A549 (cell line): Measurements from ENCODE around the gene SEPTIN2. TPM values are rescaled to one million over a fixed set of nuclear protein-coding genes. Genes with fewer than 3 reads are reported as not detected.

Experiments used
- ATAC-seq, 2 experiments: fragments of 200-7000 bp in 1 of 2; fragments of >200 bp in 1 of 2; cut with Nextera tagmentation in 1 of 2; cut with Tn5 transposase in 1 of 2; 3 replicates each; pipeline versions ENCODE4 v1.8.0 to v1.9.1; 2018 to 2020; ENCODE audit warnings: mild to moderate bottlenecking in 1 of 2, moderate library complexity in 1 of 2
- CTCF ChIA-PET: fragments of 300-600 bp; sonication (Branson Sonifier 250); formaldehyde crosslinking; extraction: SDS; loops from one replicate; lab custom pipeline; 2021; ENCODE audit warnings: antibody characterized with exemption, inconsistent platforms; lab: Yijun Ruan, JAX
- POLR2A ChIA-PET: fragments of 350-600 bp; formaldehyde crosslinking; extraction: SDS; loops from one replicate; lab custom pipeline; 2021; ENCODE audit warnings: antibody characterized with exemption, inconsistent platforms; lab: Yijun Ruan, JAX
- DNase-seq, 2 experiments: peaks; one replicate each; pipeline versions ENCODE4 v3.0.0 to v3.0.0-alpha.2; 2011 to 2016; ENCODE audit warnings: low read depth in 1 of 2, low spot score in 1 of 2
- FAIRE-seq: peaks from 2 replicates; lab custom pipeline; 2011; peaks lifted over from hg19 to GRCh38; lab: Jason Lieb, UNC
- H3K27ac ChIP-seq, 2 experiments: fragments of >200 bp; sonication (Bioruptor Twin); formaldehyde crosslinking; 3 replicates each; pipeline ENCODE4 v1.5.1; 2016 to 2017
- H3K4me1 ChIP-seq: fragments of >200 bp; sonication (Bioruptor Twin); formaldehyde crosslinking; 3 replicates; pipeline ENCODE4 v1.6.1; 2016
- H3K4me2 ChIP-seq: fragments of >200 bp; sonication (Bioruptor Twin); formaldehyde crosslinking; 3 replicates; pipeline ENCODE4 v1.6.1; 2016
- H3K4me3 ChIP-seq: fragments of >200 bp; sonication (Bioruptor Twin); formaldehyde crosslinking; 3 replicates; pipeline ENCODE4 v1.5.1; 2016
- H3K9me3 ChIP-seq: fragments of >200 bp; sonication (Bioruptor Twin); formaldehyde crosslinking; 3 replicates; pipeline ENCODE4 v1.6.1; 2016
- BCL3 ChIP-seq: fragments of >200 bp; sonication (Bioruptor Twin); formaldehyde crosslinking; IDR thresholded peaks from 3 replicates; pipeline ENCODE4 v1.6.1; 2016
- CBX8 ChIP-seq: fragments of 200-600 bp; sonication (generic); IDR thresholded peaks from 2 replicates; pipeline ENCODE4 v1.6.1; 2016
- CHD2 ChIP-seq: fragments of 150-350 bp; IDR thresholded peaks from 2 replicates; pipeline ENCODE4 v1.6.1; 2014; ENCODE audit warnings: low read length; ENCODE audit not compliant: partially characterized antibody
- CTCF ChIP-seq: fragments of >200 bp; sonication (Bioruptor Twin); formaldehyde crosslinking; IDR thresholded peaks from 3 replicates; pipeline ENCODE4 v1.5.1; 2016
- EHF ChIP-seq: fragments of 250-450 bp; sonication (Bioruptor Pico); IDR thresholded peaks from 2 replicates; pipeline ENCODE4 v1.5.0; 2020; ENCODE audit warnings: mild to moderate bottlenecking
- EHMT2 ChIP-seq: fragments of 200-600 bp; sonication (generic); IDR thresholded peaks from 2 replicates; pipeline ENCODE4 v1.6.1; 2016; ENCODE audit warnings: antibody characterized with exemption, low read depth, mild to moderate bottlenecking, moderate library complexity
- ELK1 ChIP-seq: fragments of 150-350 bp; IDR thresholded peaks from 2 replicates; pipeline ENCODE4 v1.6.1; 2014; ENCODE audit warnings: low read depth, mild to moderate bottlenecking, low read length
- EP300 ChIP-seq, 2 experiments: fragments of >200 bp; sonication (Bioruptor Twin); formaldehyde crosslinking; IDR thresholded peaks; 2 replicates in 1 of 2; 3 replicates in 1 of 2; pipeline ENCODE4 v1.6.1; 2016 to 2017
- ESRRA ChIP-seq: fragments of 150-350 bp; IDR thresholded peaks from 2 replicates; pipeline ENCODE4 v1.6.1; 2014; ENCODE audit warnings: mild to moderate bottlenecking, low read length, borderline replicate concordance
- FOSB ChIP-seq: fragments of 250-450 bp; sonication (Bioruptor Pico); IDR thresholded peaks from 2 replicates; pipeline ENCODE4 v1.5.0; 2020; ENCODE audit warnings: mild to moderate bottlenecking, moderate library complexity
- FOSL2 ChIP-seq, 2 experiments: fragments of 450-650 bp in 1 of 2; fragments of >200 bp in 1 of 2; sonication (Bioruptor Twin) in 1 of 2; formaldehyde crosslinking; IDR thresholded peaks; 2 replicates each; pipeline versions ENCODE4 v1.5.0 to v1.6.1; 2016 to 2020; ENCODE audit warnings: mild to moderate bottlenecking in 1 of 2, moderate library complexity in 1 of 2
- FOXS1 ChIP-seq: fragments of 250-450 bp; sonication (Bioruptor Pico); IDR thresholded peaks from 2 replicates; pipeline ENCODE4 v1.5.0; 2020; ENCODE audit warnings: mild to moderate bottlenecking, moderate library complexity
- GATA3 ChIP-seq: IDR thresholded peaks from 2 replicates; pipeline ENCODE4 v1.6.1; 2012; ENCODE audit warnings: borderline replicate concordance
- HDAC2 ChIP-seq: fragments of 200-600 bp; sonication (generic); IDR thresholded peaks from 2 replicates; pipeline ENCODE4 v1.6.1; 2016
- HEYL ChIP-seq: fragments of 250-450 bp; sonication (Bioruptor Pico); IDR thresholded peaks from 2 replicates; pipeline ENCODE4 v1.8.0; 2021; ENCODE audit warnings: mild to moderate bottlenecking, moderate library complexity
- JUN ChIP-seq, 2 experiments: fragments of >200 bp; sonication (Bioruptor Twin); formaldehyde crosslinking; IDR thresholded peaks; 2 replicates in 1 of 2; 3 replicates in 1 of 2; pipeline ENCODE4 v1.6.1; 2016 to 2017
- JUNB ChIP-seq: fragments of >200 bp; sonication (Bioruptor Twin); formaldehyde crosslinking; IDR thresholded peaks from 2 replicates; pipeline ENCODE4 v1.6.1; 2016
- KDM5A ChIP-seq: fragments of 200-600 bp; sonication (generic); IDR thresholded peaks from 2 replicates; pipeline ENCODE4 v1.6.1; 2016; ENCODE audit warnings: antibody characterized with exemption, mild to moderate bottlenecking
- MAX ChIP-seq: IDR thresholded peaks from 2 replicates; pipeline ENCODE4 v1.6.1; 2012
- MAZ ChIP-seq: fragments of 150-350 bp; IDR thresholded peaks from 2 replicates; pipeline ENCODE4 v1.6.1; 2014; ENCODE audit warnings: antibody characterized with exemption, low read depth, low read length, borderline replicate concordance
- MYC ChIP-seq: IDR thresholded peaks from 2 replicates; pipeline ENCODE4 v1.6.1; 2012; ENCODE audit warnings: mild to moderate bottlenecking, inconsistent platforms, low read length, improper control_type of control experiment, borderline replicate concordance
- NFE2L2 ChIP-seq: fragments of 150-350 bp; conservative IDR thresholded peaks from 2 replicates; pipeline ENCODE4 v1.6.1; 2014; ENCODE audit warnings: low read length
- NPAS2 ChIP-seq: fragments of 250-450 bp; sonication (Bioruptor Pico); IDR thresholded peaks from 2 replicates; pipeline ENCODE4 v1.8.0; 2022; ENCODE audit warnings: mild to moderate bottlenecking, moderate library complexity, borderline replicate concordance
- NR3C1 ChIP-seq: fragments of >200 bp; sonication (Bioruptor Twin); formaldehyde crosslinking; IDR thresholded peaks from 3 replicates; pipeline ENCODE4 v1.6.1; 2017
- POLR2A ChIP-seq: IDR thresholded peaks from 2 replicates; pipeline ENCODE4 v1.6.1; 2012; ENCODE audit warnings: mild to moderate bottlenecking, low read length
- RAD21 ChIP-seq, 2 experiments: fragments of >200 bp in 1 of 2; sonication (Bioruptor Twin) in 1 of 2; formaldehyde crosslinking in 1 of 2; IDR thresholded peaks in 1 of 2; conservative IDR thresholded peaks in 1 of 2; 2 replicates in 1 of 2; 3 replicates in 1 of 2; pipeline ENCODE4 v1.6.1; 2012 to 2018; ENCODE audit warnings: inconsistent platforms in 1 of 2
- RCOR1 ChIP-seq: fragments of 150-350 bp; IDR thresholded peaks from 2 replicates; pipeline ENCODE4 v1.6.1; 2014; ENCODE audit warnings: antibody characterized with exemption, low read length, low read depth
- RFX5 ChIP-seq: fragments of 450-650 bp; IDR thresholded peaks from 2 replicates; pipeline ENCODE4 v1.7.1; 2014; ENCODE audit warnings: antibody characterized with exemption, mild to moderate bottlenecking, moderate library complexity
- SMC3 ChIP-seq: fragments of >200 bp; sonication (Bioruptor Twin); formaldehyde crosslinking; IDR thresholded peaks from 3 replicates; pipeline ENCODE4 v1.6.1; 2018; ENCODE audit warnings: inconsistent platforms
- ZFP36 ChIP-seq: fragments of 450-650 bp; IDR thresholded peaks from 2 replicates; pipeline ENCODE4 v1.6.1; 2014; ENCODE audit warnings: borderline replicate concordance; ENCODE audit not compliant: partially characterized antibody
- ZSCAN20 ChIP-seq: fragments of 250-450 bp; sonication (Bioruptor Pico); IDR thresholded peaks from 2 replicates; pipeline ENCODE4 v1.8.0; 2022; ENCODE audit warnings: mild to moderate bottlenecking, moderate library complexity
- WGBS: methylation state at CpG from one replicate; pipeline ENCODE4 v1.1.6; 2017; ENCODE audit errors: missing lambda C conversion rate; 5-methylcytosine and 5-hydroxymethylcytosine counted together
- polyA plus RNA-seq, 4 experiments: library from polyadenylated mRNA; depleted of rRNA in 3 of 4; stranded (reverse); fragments of >200 nt; fragmentation: RNase III in 1 of 4; extraction: RNeasy Plus Mini Kit Qiagen cat#74134 plus additional on column Dnase treatment in 1 of 4; gene quantifications; 2 replicates in 3 of 4; 3 replicates in 1 of 4; pipeline ENCODE4 v1.2.3, GENCODE V29; 2011 to 2017
- TF ChIP-seq, protein P1 (sequence below): IDR thresholded peaks from 2 replicates; pipeline ENCODE4 v1.6.1; 2012; ENCODE audit warnings: low read depth, borderline replicate concordance

Gene SEPTIN2
- polyA plus RNA-seq, 2 of the 4 experiments (the other 2 are of a cell fraction) = 341 to 762 TPM

- TF ChIP-seq ZFP36 (no peak), SMC3 (no peak)
Measured at GRCh38 chr2:241349941-241350340, 34.2 kb downstream of the SEPTIN2 start (continued).

DNA sequence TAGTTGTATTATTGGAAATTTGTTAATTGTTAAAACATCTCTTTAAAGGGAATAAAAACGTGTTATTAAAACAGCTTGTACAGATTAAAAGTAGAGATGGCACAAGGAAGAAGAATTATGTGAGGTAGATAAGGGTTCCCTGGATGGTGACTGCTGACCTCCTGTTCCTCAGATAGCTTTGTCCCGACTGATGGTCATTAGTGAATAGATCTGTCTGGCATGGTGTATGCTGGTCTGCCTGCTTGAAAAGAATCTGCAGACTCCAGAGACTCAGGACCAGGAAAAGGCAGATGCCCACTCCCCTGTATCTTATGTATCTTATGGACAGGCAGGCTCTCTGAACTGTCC, 34.8 kb downstream of the SEPTIN2 start:
- POLR2A ChIA-PET = interaction anchor here (0.6 kb wide), 1 partner anchor 34 kb away, joined by 3 read pairs; no protein-coding TSS in a partner anchor
- Histone ChIP-seq H3K4me1 (peaks cover 62% of the 10 kb centered on the region), H3K27ac (peak overlapping the region; percentile 59 to 76), H3K4me2 (peak overlapping the region; percentile 65), H3K4me3 (no peak overlapping the region), H3K9me3 (no peaks in the 10 kb centered on the region)
- 39% methylated on average over 2 of the region's 2 CpGs for WGBS
- CTCF ChIA-PET = interaction anchor here (1.6 to 1.9 kb wide), 2 partner anchors 34 to 528 kb away, joined by 3 to 4 read pairs; no protein-coding TSS in a partner anchor
- TF ChIP-seq MYC = no peak
- DNase-seq (no peak), ATAC-seq (no peak), FAIRE-seq (no peak)

- H3K4me2 ChIP-seq = peak overlapping the region; percentile 65
- peak in 1 of 2 experiments; percentile 10; a peak in 2 of 6 replicates for ATAC-seq
- peak overlapping the region; percentile 0; the same call in 2 of the 3 replicates for H3K4me3 ChIP-seq
- peaks cover 62% of the 10 kb centered on the region for H3K4me1 ChIP-seq
- peak in 1 of 2 experiments; percentile 79 for DNase-seq
- no peak for FAIRE-seq
- WGBS = 6% methylated on average over 9 of the region's 9 CpGs
- CTCF ChIA-PET = interaction anchor here (1.6 to 1.9 kb wide), 2 partner anchors 35 to 527 kb away, joined by 3 to 4 read pairs; no protein-coding TSS in a partner anchor
- POLR2A ChIA-PET = interaction anchor here (0.6 kb wide), 1 partner anchor 35 kb away, joined by 3 read pairs; no protein-coding TSS in a partner anchor
- no peaks in the 10 kb centered on the region for H3K9me3 ChIP-seq
- H3K27ac ChIP-seq = peak overlapping the region; percentile 59 to 76
- TF ChIP-seq RFX5 (no peak), ZSCAN20 (no peak), HDAC2 (no peak), JUNB (no peak), NR3C1 (no peak), HEYL (CRISPR knock-in tag) (no peak), NFE2L2 (no peak), CTCF (no peak), FOSL2 (IDR thresholded peaks at IDR 0.05) (no peak), FOSL2 (CRISPR knock-in tag; IDR thresholded peaks at IDR 0.05) (no peak), FOSB (CRISPR knock-in tag) (no peak), RAD21 (conservative IDR thresholded peaks at IDR 0.05 in 1 of 2, IDR thresholded peaks at IDR 0.05 in 1 of 2) (no peak), CBX8 (no peak), POLR2A (no peak), EP300 (IDR thresholded peaks at IDR 0.05) (peak; percentile 60 to 69; a peak in 2 of 5 replicates), BCL3 (peak; percentile 62; the same call in 1 of the 3 replicates), NPAS2 (CRISPR knock-in tag) (no peak), MAZ (no peak), SMC3 (no peak), ELK1 (no peak), RCOR1 (no peak), CHD2 (no peak), ESRRA (no peak), MAX (0 out of 2 replicates have a peak, but pooled peaks have one; percentile 23), GATA3 (no peak), KDM5A (no peak), EHMT2 (no peak), JUN (IDR thresholded peaks at IDR 0.05) (peak; percentile 46 to 60; a peak in 2 of 5 replicates), EHF (CRISPR knock-in tag) (no peak), FOXS1 (CRISPR knock-in tag) (no peak)
- TF ChIP-seq, protein P1, sequence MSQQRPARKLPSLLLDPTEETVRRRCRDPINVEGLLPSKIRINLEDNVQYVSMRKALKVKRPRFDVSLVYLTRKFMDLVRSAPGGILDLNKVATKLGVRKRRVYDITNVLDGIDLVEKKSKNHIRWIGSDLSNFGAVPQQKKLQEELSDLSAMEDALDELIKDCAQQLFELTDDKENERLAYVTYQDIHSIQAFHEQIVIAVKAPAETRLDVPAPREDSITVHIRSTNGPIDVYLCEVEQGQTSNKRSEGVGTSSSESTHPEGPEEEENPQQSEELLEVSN = no peak
Measured at GRCh38 chr2:241350878-241351639, 35.3 kb downstream of the SEPTIN2 start.
